ENCODE results near the gene C1QTNF9B. TPM values are rescaled to one million over a fixed set of nuclear protein-coding genes. Genes with fewer than 3 reads are reported as not detected.
"Not testable (repeated sequence)": the region's sequence is repeated elsewhere in the genome, so short reads cannot be mapped to it uniquely, and the experiment has no call there.

The C1QTNF9B gene
- not detected in 2 replicates for total RNA-seq (ENCODE audit: low replicate concordance)

- not testable (repeated sequence) for DNase-seq (ENCODE audit: low read depth); H3K4me3 ChIP-seq (ENCODE audit: low read depth, low read length)
Observed at GRCh38 chr13:23897452-23897919, at the start of gene C1QTNF9B. Gene C1QTNF9B (minus strand): TSS chr13:23897502.

GRCh38 chr13:23946900-23947299 lies 49.6 kb upstream of the C1QTNF9B start:
- no peak for TF ChIP-seq CTCF (IDR thresholded peaks at IDR 0.05; ENCODE audit: insufficient read depth, low read length)
- H3K4me3 ChIP-seq (ENCODE audit: low read depth, low read length), result no peak overlapping the region
- no peak for DNase-seq (ENCODE audit: low read depth)

- TF ChIP-seq CTCF (IDR thresholded peaks at IDR 0.05; ENCODE audit: insufficient read depth, low read length), result no peak
- DNase-seq (ENCODE audit: low read depth), result no peak
- H3K4me3 ChIP-seq (ENCODE audit: low read depth, low read length), result no peak overlapping the region
Observed at GRCh38 chr13:23946067-23946466, 48.8 kb upstream of the C1QTNF9B start.

- H3K4me3 ChIP-seq (ENCODE audit: low read depth, low read length), result no peak overlapping the region
- no peak for TF ChIP-seq CTCF (IDR thresholded peaks at IDR 0.05; ENCODE audit: insufficient read depth, low read length)
- no peak for DNase-seq (ENCODE audit: low read depth)
Observed at GRCh38 chr13:23945612-23946011, 48.3 kb upstream of the C1QTNF9B start.

- DNase-seq (ENCODE audit: low read depth), result no peak
- no peak overlapping the region for H3K4me3 ChIP-seq (ENCODE audit: low read depth, low read length)
- no peak for TF ChIP-seq CTCF (IDR thresholded peaks at IDR 0.05; ENCODE audit: insufficient read depth, low read length)
Observed at GRCh38 chr13:23941211-23941610, 43.9 kb upstream of the C1QTNF9B start.

GRCh38 chr13:23939666-23940065 lies 42.4 kb upstream of the C1QTNF9B start:
- not testable (repeated sequence) for DNase-seq (ENCODE audit: low read depth); H3K4me3 ChIP-seq (ENCODE audit: low read depth, low read length)

- no peak overlapping the region for H3K4me3 ChIP-seq (ENCODE audit: low read depth, low read length)
- no peak for TF ChIP-seq CTCF (IDR thresholded peaks at IDR 0.05; ENCODE audit: insufficient read depth, low read length)
- DNase-seq (ENCODE audit: low read depth), result peak; percentile 92
Observed at GRCh38 chr13:23934520-23934919, 37.2 kb upstream of the C1QTNF9B start.

- no peak for TF ChIP-seq CTCF (IDR thresholded peaks at IDR 0.05; ENCODE audit: insufficient read depth, low read length)
- H3K4me3 ChIP-seq (ENCODE audit: low read depth, low read length), result no peak overlapping the region
- DNase-seq (ENCODE audit: low read depth), result peak; percentile 67
Observed at GRCh38 chr13:23928985-23929384, 31.7 kb upstream of the C1QTNF9B start.

All from fibroblast of the aortic adventitia (primary cell).